ENCODE data around the gene SIX4. TPM values are rescaled to one million over a fixed set of nuclear protein-coding genes. Genes with fewer than 3 reads are reported as not detected.

SIX4 gene
- total RNA-seq, 1 donor from 2014 or later, result 49.9 TPM

- no peak for DNase-seq (ENCODE audit: low read depth)
These were observed 62.4 kb downstream of the SIX4 start for GRCh38 chr14:60661721-60662120.

Other genes with a start within 250 kb of the SIX4 start
- 2.1 and 2.2 TPM in 2 replicates for gene C14orf39, start 238.3 kb downstream of the SIX4 start, total RNA-seq
- 0.08 TPM in 1 of 2 replicates, not detected in the other for gene SIX6, start 215.2 kb downstream of the SIX4 start, total RNA-seq
- gene SIX1, start 74.9 kb downstream of the SIX4 start, total RNA-seq, result 96.6 and 118 TPM in 2 replicates
- 83.7 and 88.6 TPM in 2 replicates for gene MNAT1, start 10.4 kb upstream of the SIX4 start, total RNA-seq

All from myocyte (in vitro differentiated cells).